GM10248 (cell line): Measurements from ENCODE around the gene CALHM5.

ENCODE experiments used
- CTCF ChIA-PET: fragments of 300-600 bp; sonication (Branson Sonifier 250); formaldehyde crosslinking; extraction: SDS; loops from one replicate; lab custom pipeline; 2021; ENCODE audit warnings: antibody characterized with exemption; lab: Yijun Ruan, JAX
- POLR2A ChIA-PET: fragments of 350-650 bp; sonication (Branson Sonifier 250); formaldehyde crosslinking; extraction: SDS; loops from one replicate; lab custom pipeline; 2020; ENCODE audit warnings: antibody characterized with exemption; lab: Yijun Ruan, JAX
- DNase-seq: peaks from one replicate; pipeline ENCODE4 v3.0.0; 2012; ENCODE audit errors: extremely low spot score
- CTCF ChIP-seq: IDR thresholded peaks from 2 replicates; pipeline ENCODE4 v1.5.1; 2012; ENCODE audit warnings: mild to moderate bottlenecking, low read depth; ENCODE audit errors: extremely low read depth, missing control alignments, control extremely low read depth

The CALHM5 gene

GRCh38 chr6:116528780-116529179 lies 17.3 kb downstream of the CALHM5 start:
- TF ChIP-seq CTCF: no peak
- no peak for DNase-seq
- POLR2A ChIA-PET: no interaction called here
- CTCF ChIA-PET: interaction anchor here (1.0 to 1.6 kb wide), 3 partner anchors 13 to 260 kb away, joined by 3 to 4 read pairs (median 3); no protein-coding TSS in a partner anchor

GRCh38 chr6:116529466-116530290 lies 18.2 kb downstream of the CALHM5 start:
- POLR2A ChIA-PET: no interaction called here
- CTCF ChIA-PET: interaction anchor here (0.8 to 1.6 kb wide), 6 partner anchors 14 to 261 kb away, joined by 3 to 4 read pairs (median 3); partner anchors contain the start of gene TSPYL1
- no peak for DNase-seq
- TF ChIP-seq CTCF: no peak

- no peak for TF ChIP-seq CTCF
- ChIA-PET POLR2A (no interaction called here), CTCF (interaction anchor here (0.8 to 1.3 kb wide), 6 partner anchors 16 to 262 kb away, joined by 3 to 8 read pairs (median 4); partner anchors contain the start of gene TSPYL1)
- no peak for DNase-seq
Observed at GRCh38 chr6:116530436-116530835, 19.0 kb downstream of the CALHM5 start.

GRCh38 chr6:116531675-116532570 lies 20.5 kb downstream of the CALHM5 start:
- CTCF ChIA-PET: interaction anchor here (0.7 to 4.4 kb wide), 18 partner anchors 10 to 315 kb away, joined by 3 to 62 read pairs (median 6); partner anchors contain the start of genes CALHM4, CALHM6, RWDD1 and TSPYL1
- TF ChIP-seq CTCF: peak; percentile 76
- POLR2A ChIA-PET: no interaction called here
- DNase-seq: peak; percentile 58

GRCh38 chr6:116533233-116533957 lies 22.0 kb downstream of the CALHM5 start:
- CTCF ChIA-PET: interaction anchor here (0.7 to 4.4 kb wide), 24 partner anchors 8 to 317 kb away, joined by 3 to 62 read pairs (median 6); partner anchors contain the start of genes CALHM4, RWDD1 and TSPYL1
- DNase-seq: no peak
- POLR2A ChIA-PET: no interaction called here
- no peak for TF ChIP-seq CTCF
